Measurements from ENCODE around the gene ZMPSTE24.

The ZMPSTE24 gene

DNA sequence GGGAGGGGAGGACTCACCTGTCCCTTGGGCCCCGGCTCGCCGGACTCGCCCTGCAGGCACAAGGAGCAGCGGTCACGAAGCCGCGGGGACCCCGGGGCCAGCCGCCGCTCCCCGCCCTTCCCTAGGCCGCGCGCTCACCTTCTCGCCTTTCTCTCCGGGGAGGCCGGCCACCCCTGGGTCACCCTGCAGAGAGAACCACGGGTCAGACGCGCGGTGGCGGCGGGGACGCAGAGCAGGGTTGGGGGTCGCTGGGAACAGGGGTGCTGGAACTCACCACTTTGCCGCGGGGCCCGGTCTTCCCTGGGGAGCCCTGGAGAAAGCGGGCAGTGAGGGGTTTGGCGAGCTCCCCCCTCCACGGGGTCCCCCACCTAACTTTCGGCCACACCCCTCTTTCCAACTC is 45.8 kb downstream of the ZMPSTE24 start:
- no peak for DNase-seq (ENCODE audit: low read depth)

- no peak for DNase-seq (ENCODE audit: low read depth)
Measured at GRCh38 chr1:40305451-40305850, 47.4 kb downstream of the ZMPSTE24 start.

DNA sequence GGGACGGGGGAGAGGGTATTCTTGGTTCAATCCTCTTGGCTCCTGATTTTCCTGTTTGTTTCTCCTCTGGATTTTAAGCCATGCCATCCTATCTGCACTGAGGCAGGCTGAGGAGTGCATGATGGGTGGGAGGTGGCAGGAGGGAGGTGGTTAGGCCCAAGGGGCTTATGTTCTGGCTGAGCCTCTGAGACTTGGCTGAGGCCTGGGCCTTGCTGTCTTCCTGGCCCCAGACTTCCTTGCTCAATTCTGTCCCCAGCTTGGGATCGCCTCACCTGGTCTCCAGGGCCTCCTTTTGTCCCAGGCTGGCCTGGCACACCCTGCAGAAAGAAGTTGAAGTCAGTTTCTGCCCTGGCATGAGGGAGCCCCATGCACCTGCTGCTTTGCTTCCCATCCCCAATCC is 47.8 kb downstream of the ZMPSTE24 start:
- no peak for DNase-seq (ENCODE audit: low read depth)

- no peak for DNase-seq (ENCODE audit: low read depth)
Measured at GRCh38 chr1:40306296-40306695, 48.3 kb downstream of the ZMPSTE24 start.

DNA sequence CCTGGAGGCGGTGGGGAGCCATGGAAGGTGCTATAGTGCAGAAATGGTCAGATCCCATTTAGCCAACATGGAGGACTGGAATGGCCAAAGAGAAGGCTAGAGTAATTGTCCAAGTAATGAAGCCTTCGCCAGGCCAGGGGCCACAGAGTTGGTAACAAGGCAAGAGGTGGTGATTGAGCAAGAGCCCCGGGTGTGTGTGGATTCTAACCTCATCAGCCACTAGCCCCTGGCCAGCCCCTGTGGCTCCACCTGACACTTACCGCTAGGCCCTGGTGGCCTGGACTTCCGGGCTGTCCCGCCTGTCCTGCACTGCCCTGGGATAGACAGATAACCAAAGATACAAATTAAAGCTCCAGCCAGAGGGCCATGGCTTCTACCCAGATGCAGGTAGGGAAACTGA is 49.1 kb downstream of the ZMPSTE24 start:
- no peak for DNase-seq (ENCODE audit: low read depth)

GRCh38 chr1:40308036-40308727 is 50.1 kb downstream of the ZMPSTE24 start:
- no peak for DNase-seq (ENCODE audit: low read depth)

- DNase-seq (ENCODE audit: low read depth): no peak
Measured at GRCh38 chr1:40309374-40310128, 51.5 kb downstream of the ZMPSTE24 start.

DNA sequence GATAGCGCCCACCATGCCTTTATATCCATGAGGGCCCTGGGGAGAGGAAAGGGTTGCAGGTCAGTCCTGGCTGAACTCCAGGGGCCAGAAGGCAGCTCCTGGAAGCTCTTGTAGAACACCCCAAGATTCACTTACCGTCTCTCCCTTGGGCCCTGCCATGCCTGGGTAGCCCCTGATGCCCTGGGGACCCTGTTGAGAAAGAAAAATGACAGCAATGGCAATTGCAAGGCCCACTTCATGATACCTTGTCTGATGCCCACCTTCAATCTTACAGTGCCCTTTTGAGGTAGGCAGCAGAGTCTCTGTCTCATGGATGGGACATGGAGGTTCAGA is 52.1 kb downstream of the ZMPSTE24 start:
- no peak for DNase-seq (ENCODE audit: low read depth)

DNA sequence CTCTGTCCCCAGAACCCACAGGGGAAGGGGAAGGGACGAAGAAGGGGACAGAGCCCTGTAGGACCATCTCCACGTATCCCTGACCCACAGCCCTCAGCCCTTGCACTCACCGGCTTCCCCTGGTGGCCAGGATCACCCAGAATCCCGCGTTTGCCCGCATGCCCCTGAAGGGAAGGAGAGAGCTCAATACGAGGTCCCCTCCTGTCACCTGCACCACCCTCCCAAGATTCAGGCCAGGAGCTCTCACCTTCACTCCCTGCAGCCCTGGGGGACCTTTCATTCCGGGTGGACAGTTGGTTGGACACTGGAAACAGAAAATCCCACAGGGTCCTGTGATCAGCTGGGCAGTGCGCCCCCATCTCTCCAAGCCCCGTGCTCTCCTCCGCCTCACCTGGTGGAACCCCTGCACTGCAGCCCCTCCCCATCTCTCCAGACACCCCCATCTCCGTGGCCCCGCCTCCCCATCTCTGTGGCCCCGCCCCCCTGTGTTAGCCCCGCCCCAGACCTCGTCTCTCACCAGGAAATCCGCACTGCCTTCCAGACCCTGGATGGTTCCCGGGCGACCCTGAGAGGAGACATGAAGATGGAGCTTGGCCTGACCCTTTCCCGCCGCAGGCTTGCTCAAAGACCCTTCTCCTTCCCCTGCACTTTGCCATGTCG is 53.1 kb downstream of the ZMPSTE24 start:
- DNase-seq (ENCODE audit: low read depth): no peak

DNA sequence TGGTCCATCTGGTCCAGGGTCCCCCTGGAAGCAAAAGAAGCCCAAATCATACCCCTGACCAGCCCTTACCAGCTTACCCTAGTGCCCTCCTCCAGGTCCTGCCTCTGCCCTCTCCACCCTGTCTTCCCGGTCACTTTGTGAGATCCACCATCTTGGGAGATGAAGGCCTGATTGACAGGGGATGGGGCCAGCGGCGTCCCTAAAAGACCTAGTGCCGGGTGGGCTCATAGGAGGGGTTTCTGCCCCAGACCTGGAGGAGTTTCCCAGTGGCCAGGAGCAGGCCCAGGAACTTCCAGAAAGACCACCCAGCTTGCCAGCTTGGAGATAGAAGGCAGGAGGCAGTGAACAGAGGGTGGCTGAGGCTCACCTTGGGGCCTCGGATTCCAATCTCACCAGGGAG is 53.7 kb downstream of the ZMPSTE24 start:
- no peak for DNase-seq (ENCODE audit: low read depth)

DNA sequence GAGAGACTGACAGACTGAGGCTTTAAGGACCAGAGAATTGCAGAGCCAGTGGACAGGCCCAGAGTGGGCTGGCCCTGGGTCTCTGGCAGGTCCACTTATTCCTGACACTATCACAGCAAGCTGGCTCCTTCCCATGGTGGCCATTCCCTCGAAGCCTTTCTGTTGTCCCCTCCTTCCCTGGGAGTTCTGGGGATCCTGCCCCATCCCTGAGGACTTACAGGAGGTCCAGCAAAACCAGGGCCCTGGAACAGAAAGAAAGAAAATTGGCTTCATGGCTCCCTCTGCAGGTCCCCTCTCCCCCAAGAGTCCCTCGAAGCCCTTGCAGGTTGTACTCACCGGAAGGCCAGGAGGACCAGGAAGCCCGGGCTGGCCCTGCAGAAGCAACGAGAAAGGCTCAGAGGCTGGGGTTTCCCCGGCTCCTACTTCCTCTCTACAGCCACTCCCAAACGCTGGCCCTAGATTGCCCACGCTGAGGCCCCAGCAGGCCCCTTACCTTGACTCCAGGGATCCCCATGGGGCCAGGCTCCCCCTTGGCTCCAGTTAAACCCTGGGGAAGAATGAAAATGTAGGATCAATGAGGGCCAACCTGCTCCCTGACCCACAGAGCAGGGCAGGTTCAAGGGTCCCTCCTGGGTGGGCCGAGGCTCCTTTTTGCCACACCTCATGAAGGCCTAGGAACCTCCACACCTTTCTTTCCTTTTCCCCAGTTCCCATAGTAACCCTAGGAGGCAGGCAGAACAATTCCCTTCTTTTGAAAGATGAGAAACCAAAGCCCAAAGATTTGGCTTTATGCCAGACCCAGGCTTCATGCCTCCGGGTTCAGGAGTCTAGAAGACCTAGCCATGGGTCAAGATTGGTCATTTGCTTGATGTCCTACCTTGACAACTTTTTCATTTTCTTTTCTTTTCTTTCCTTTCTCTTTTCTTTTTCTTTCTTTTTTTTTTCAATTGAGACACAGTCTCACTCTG is 54.5 kb downstream of the ZMPSTE24 start:
- DNase-seq (ENCODE audit: low read depth): no peak

- no peak for DNase-seq (ENCODE audit: low read depth)
Measured at GRCh38 chr1:40313329-40313957, 55.4 kb downstream of the ZMPSTE24 start.

DNA sequence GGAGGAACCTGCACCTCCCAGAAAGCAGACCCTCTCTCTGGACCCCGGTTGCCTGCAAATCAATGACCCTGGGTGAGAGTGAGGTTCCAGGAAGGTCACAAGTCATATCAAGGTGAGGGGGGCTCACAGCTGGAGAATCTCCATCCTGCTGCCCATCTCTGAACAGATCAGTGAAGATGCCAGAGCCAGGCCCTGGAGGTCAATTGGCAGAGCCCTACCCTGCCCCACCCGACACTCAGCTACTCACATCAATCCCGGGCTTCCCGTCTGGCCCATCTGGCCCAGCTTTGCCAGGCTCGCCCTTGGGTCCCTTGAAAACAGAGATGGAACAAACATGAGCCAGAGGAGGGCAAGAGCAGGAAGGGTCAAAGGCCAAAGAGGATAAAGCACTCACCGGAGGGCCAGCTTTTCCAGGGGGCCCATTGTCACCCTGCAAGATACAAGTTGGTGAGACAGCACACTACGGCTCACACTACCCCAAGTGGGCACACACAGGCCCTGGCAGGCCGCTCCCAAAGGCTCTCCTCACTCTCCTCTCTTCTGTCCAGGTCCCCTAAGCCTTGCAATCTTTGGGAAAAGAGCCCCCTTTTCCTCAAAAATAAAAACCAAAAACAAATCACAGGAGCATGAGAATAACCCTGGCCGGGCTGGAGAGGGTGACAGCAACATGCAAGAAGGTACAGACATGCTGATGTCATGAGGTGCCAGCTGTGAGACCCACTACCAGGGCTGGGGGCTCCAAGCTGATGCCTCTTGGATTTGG is 56.1 kb downstream of the ZMPSTE24 start:
- DNase-seq (ENCODE audit: low read depth): no peak

GRCh38 chr1:40314721-40315238 is 56.7 kb downstream of the ZMPSTE24 start:
- no peak for DNase-seq (ENCODE audit: low read depth)

DNA sequence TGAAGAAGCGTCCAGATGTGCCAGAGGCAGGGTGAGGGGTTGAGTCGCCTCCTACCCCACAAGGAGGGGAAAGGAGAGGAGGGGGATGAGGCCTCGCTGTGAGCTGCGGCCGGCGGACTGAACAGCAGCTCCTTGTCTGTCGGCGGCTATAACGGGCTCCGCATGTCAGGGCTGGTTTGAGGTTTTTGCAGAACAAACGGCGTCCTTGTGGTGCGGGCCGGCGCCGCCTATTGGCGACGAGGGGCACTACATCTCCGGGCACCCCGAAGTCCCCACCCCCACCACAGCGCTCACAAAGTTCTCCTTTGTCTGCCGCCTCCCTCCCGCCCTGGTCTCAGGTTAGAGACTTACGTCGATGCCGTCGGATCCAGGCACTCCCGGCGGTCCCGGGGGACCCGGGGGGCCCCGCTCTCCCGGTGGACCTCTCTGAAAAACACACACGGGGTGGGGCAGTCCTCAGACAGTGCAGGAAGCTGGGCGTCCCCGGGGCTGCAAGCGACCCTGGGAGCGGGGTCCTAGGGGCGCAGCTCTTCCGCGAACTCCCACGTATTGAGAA is 57.3 kb downstream of the ZMPSTE24 start:
- peak; percentile 54 for DNase-seq (ENCODE audit: low read depth)

- no peak for DNase-seq (ENCODE audit: low read depth)
Measured at GRCh38 chr1:40315795-40316594, 58.0 kb downstream of the ZMPSTE24 start.

- DNase-seq (ENCODE audit: low read depth): peak; percentile 21
Measured at GRCh38 chr1:40316595-40317393, 58.8 kb downstream of the ZMPSTE24 start, which contains the start of gene COL9A2. COL9A2 (minus strand) TSS chr1:40317286; CDS start chr1:40317197, 89 bp downstream.

GRCh38 chr1:40317394-40318074 is 59.5 kb downstream of the ZMPSTE24 start:
- DNase-seq (ENCODE audit: low read depth): no peak

Measured in stimulated activated CD8-positive, alpha-beta memory T cell treated with anti-CD3 and anti-CD28 coated beads, Interleukin-15, amount 100 ng/mL, for 24 hours (primary cell).